Uterus (tissue), 4 donors: ENCODE results near the gene COL4A1. TPM values are rescaled to one million over a fixed set of nuclear protein-coding genes. Genes with fewer than 3 reads are reported as not detected.
A peak's percentile ranks its signal among the peaks of the same experiment; 100 is the strongest.

Experiments
- DNase-seq, 2 donors: peaks; one replicate each; pipeline ENCODE4 v3.0.0-alpha.2; 2019 to 2020
- H3K27ac ChIP-seq, 2 donors: fragments of 200-600 bp; sonication (generic); 1 replicate in 1 of 2; 2 replicates in 1 of 2; pipeline ENCODE4 v1.5.1; 2016 to 2018
- H3K27me3 ChIP-seq, 2 donors: fragments of 200-600 bp; sonication (generic); one replicate each; pipeline ENCODE4 v1.5.1; 2018 to 2019; ENCODE audit warnings: control low read depth in 1 of 2
- H3K36me3 ChIP-seq, 2 donors: fragments of 200-600 bp; sonication (generic); one replicate each; pipeline ENCODE4 v1.5.1; 2019; ENCODE audit warnings: control low read depth in 1 of 2
- H3K4me1 ChIP-seq, 2 donors: fragments of 200-600 bp; sonication (generic); one replicate each; pipeline ENCODE4 v1.5.1; 2018 to 2019; ENCODE audit warnings: control low read depth in 1 of 2
- H3K4me3 ChIP-seq, 2 donors: fragments of 200-600 bp; sonication (generic); 1 replicate in 1 of 2; 2 replicates in 1 of 2; pipeline ENCODE4 v1.5.1; 2018 to 2019; ENCODE audit warnings: mild to moderate bottlenecking in 1 of 2
- H3K9me3 ChIP-seq, 2 donors: fragments of 200-600 bp; sonication (generic); one replicate each; pipeline ENCODE4 v1.5.1; 2019; ENCODE audit warnings: control low read depth in 1 of 2
- CTCF ChIP-seq, 4 experiments: fragments of 200-600 bp in 2 of 4; fragments of 450-650 bp in 2 of 4; sonication (generic) in 2 of 4; IDR thresholded peaks; one replicate each; pipeline ENCODE4 v1.5.1; 2016 to 2019; ENCODE audit warnings: antibody characterized with exemption in 4 of 4, mild to moderate bottlenecking in 2 of 4, moderate library complexity in 1 of 4
- POLR2A ChIP-seq, 2 donors: fragments of 450-650 bp; IDR thresholded peaks; one replicate each; pipeline ENCODE4 v1.6.1; 2016; ENCODE audit warnings: antibody characterized with exemption in 2 of 2, mild to moderate bottlenecking in 1 of 2, moderate library complexity in 1 of 2
- intact Hi-C: fragments of 100-400 bp; cut with DNase I; formaldehyde crosslinking; loops from one replicate; pipeline ENCODE4 v1.15.1; 2023; ENCODE audit warnings: low total_unique reads
- total RNA-seq, 4 donors: library from RNA; depleted of rRNA in 3 of 4; stranded (reverse); fragments of >200 nt in 3 of 4; gene quantifications; one replicate each; pipeline versions ENCODE4 v1.1.0 to v1.2.4, GENCODE V29; 2014 to 2023
- donor health status: DM: yes; HTN: yes; CAD: no.

Gene COL4A1
- total RNA-seq, 4 donors from 2014 or later = 164 to 737 (median 209) TPM

GRCh38 chr13:110283736-110284517 is 23.0 kb downstream of the COL4A1 start:
- no peaks in the 10 kb centered on the region for H3K36me3 ChIP-seq
- intact Hi-C loops = no loop called here
- no peaks in the 10 kb centered on the region for H3K9me3 ChIP-seq
- H3K27me3 ChIP-seq = no peaks in the 10 kb centered on the region
- H3K27ac ChIP-seq = peak overlapping the region; percentile 29 to 42
- no peak for DNase-seq
- no peak for TF ChIP-seq CTCF (IDR thresholded peaks at IDR 0.05)
- no peak for TF ChIP-seq POLR2A (IDR thresholded peaks at IDR 0.05)
- H3K4me3 ChIP-seq = no peak overlapping the region
- peaks cover 5 to 11% of the 10 kb centered on the region in 2 donors for H3K4me1 ChIP-seq

GRCh38 chr13:110282316-110282841 is 24.6 kb downstream of the COL4A1 start:
- no peaks in the 10 kb centered on the region for H3K9me3 ChIP-seq
- H3K4me1 ChIP-seq = peaks cover 5 to 11% of the 10 kb centered on the region in 2 donors
- H3K4me3 ChIP-seq = no peak overlapping the region
- DNase-seq = no peak
- H3K36me3 ChIP-seq = no peaks in the 10 kb centered on the region
- H3K27me3 ChIP-seq = no peaks in the 10 kb centered on the region
- H3K27ac ChIP-seq = peak overlapping the region; percentile 50 to 65
- intact Hi-C loops = no loop called here
- TF ChIP-seq POLR2A (IDR thresholded peaks at IDR 0.05) (no peak), CTCF (IDR thresholded peaks at IDR 0.05) (no peak)

GRCh38 chr13:110281736-110282135 is 25.2 kb downstream of the COL4A1 start:
- intact Hi-C loops = no loop called here
- Histone ChIP-seq H3K4me1 (peaks cover 5 to 14% of the 10 kb centered on the region in 2 donors), H3K9me3 (no peaks in the 10 kb centered on the region), H3K27me3 (no peaks in the 10 kb centered on the region), H3K4me3 (no peak overlapping the region), H3K27ac (peak overlapping the region; percentile 50 to 65), H3K36me3 (no peaks in the 10 kb centered on the region)
- DNase-seq = peak in 1 of 2 donors; percentile 50
- no peak for TF ChIP-seq CTCF (IDR thresholded peaks at IDR 0.05)
- no peak for TF ChIP-seq POLR2A (IDR thresholded peaks at IDR 0.05)

- no peaks in the 10 kb centered on the region for H3K36me3 ChIP-seq
- H3K9me3 ChIP-seq = no peaks in the 10 kb centered on the region
- TF ChIP-seq POLR2A (IDR thresholded peaks at IDR 0.05) (no peak), CTCF (IDR thresholded peaks at IDR 0.05) (no peak)
- peak; percentile 66 to 74 for DNase-seq
- H3K27ac ChIP-seq = peak overlapping the region; percentile 50 to 65
- no peaks in the 10 kb centered on the region for H3K27me3 ChIP-seq
- peaks cover 7 to 18% of the 10 kb centered on the region in 2 donors for H3K4me1 ChIP-seq
- H3K4me3 ChIP-seq = no peak overlapping the region
- intact Hi-C loops = no loop called here
Observed at GRCh38 chr13:110280985-110281688, 25.8 kb downstream of the COL4A1 start.
